ENCODE data around the gene EDC4.

DNA sequence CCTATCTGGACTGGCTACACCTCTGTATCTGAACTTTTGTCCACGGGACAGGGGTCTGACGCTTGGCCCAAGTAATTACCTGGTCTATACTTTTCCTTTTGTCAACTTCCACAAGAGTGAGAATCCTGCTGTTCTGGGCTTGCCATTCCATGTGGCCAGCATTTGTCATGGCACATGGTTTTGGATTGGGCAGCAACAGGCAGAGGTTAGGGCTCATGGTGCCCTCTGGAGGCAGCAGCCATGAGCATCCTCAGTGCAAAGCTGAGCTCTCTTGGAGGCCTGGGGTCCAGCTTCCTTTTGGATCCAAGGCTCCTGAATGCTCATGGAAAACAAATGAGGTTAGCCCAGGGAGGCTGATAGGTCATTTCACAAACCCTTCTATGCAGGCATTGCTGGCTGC is 7.5 kb upstream of the EDC4 start:
- TF ChIP-seq MAFK (IDR thresholded peaks at IDR 0.05; ENCODE audit: low read depth, low read length): no peak
- TF ChIP-seq RXRA (IDR thresholded peaks at IDR 0.05; ENCODE audit: insufficient read depth, low read depth, low read length): no peak
- TF ChIP-seq PHF8 (conservative IDR thresholded peaks at IDR 0.05; ENCODE audit: low read depth, low read length): no peak
- TF ChIP-seq, protein P1, sequence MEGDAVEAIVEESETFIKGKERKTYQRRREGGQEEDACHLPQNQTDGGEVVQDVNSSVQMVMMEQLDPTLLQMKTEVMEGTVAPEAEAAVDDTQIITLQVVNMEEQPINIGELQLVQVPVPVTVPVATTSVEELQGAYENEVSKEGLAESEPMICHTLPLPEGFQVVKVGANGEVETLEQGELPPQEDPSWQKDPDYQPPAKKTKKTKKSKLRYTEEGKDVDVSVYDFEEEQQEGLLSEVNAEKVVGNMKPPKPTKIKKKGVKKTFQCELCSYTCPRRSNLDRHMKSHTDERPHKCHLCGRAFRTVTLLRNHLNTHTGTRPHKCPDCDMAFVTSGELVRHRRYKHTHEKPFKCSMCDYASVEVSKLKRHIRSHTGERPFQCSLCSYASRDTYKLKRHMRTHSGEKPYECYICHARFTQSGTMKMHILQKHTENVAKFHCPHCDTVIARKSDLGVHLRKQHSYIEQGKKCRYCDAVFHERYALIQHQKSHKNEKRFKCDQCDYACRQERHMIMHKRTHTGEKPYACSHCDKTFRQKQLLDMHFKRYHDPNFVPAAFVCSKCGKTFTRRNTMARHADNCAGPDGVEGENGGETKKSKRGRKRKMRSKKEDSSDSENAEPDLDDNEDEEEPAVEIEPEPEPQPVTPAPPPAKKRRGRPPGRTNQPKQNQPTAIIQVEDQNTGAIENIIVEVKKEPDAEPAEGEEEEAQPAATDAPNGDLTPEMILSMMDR (IDR thresholded peaks at IDR 0.05; ENCODE audit: control extremely low read depth in 1 of 3, insufficient read depth in 1 of 3, low read depth in 1 of 3, low read length in 3 of 3): peak; percentile 76 to 83 (median 79)
- TF ChIP-seq YY1 (IDR thresholded peaks at IDR 0.05; ENCODE audit: low read depth, low read length): peak; percentile 48; the same call in 1 of the 2 replicates

All from H1 (cell line).